GM12865 (cell line): ENCODE measurements around the gene UROC1.

Source experiments
- DNase-seq: peaks from one replicate; pipeline ENCODE4 v3.0.0; 2010; ENCODE audit warnings: low read depth
- H3K4me3 ChIP-seq: 2 replicates; pipeline ENCODE4 v1.5.1; 2011; ENCODE audit warnings: mild to moderate bottlenecking, low read depth, low read length, control low read depth
- CTCF ChIP-seq: IDR thresholded peaks from 2 replicates; pipeline ENCODE4 v1.5.1; 2011; ENCODE audit warnings: low read length, control low read depth, low read depth, inconsistent platforms; ENCODE audit not compliant: insufficient read depth; ENCODE audit errors: missing control alignments

The UROC1 gene

GRCh38 chr3:126517291-126517951 is at the start of gene UROC1:
TSS of gene UROC1 (minus strand) at chr3:126517773. CDS start at chr3:126517719, 54 bp downstream.
- no peak within 1 kb of the TSS for H3K4me3 ChIP-seq
- TF ChIP-seq CTCF, result no peak
- DNase-seq, result no peak

GRCh38 chr3:126562737-126563276 is 45.2 kb upstream of the UROC1 start:
- TF ChIP-seq CTCF, result no peak
- no peak overlapping the region for H3K4me3 ChIP-seq
- no peak for DNase-seq

- H3K4me3 ChIP-seq, result no peak within 1 kb of the TSS
- no peak for TF ChIP-seq CTCF
- DNase-seq, result no peak
Observed at GRCh38 chr3:126558336-126559071, 40.9 kb upstream of the UROC1 start, which contains the start of gene C3orf22. TSS of gene C3orf22 (minus strand) at chr3:126558932. CDS start at chr3:126553390, 5,542 bp downstream.

- no peak for DNase-seq
- no peak overlapping the region for H3K4me3 ChIP-seq
- TF ChIP-seq CTCF, result no peak
Observed at GRCh38 chr3:126557761-126558160, 40.2 kb upstream of the UROC1 start.

GRCh38 chr3:126557415-126557745 is 39.8 kb upstream of the UROC1 start:
- no peak for DNase-seq
- TF ChIP-seq CTCF, result no peak
- H3K4me3 ChIP-seq, result no peak overlapping the region

- TF ChIP-seq CTCF, result no peak
Observed at GRCh38 chr3:126556637-126557414, 39.3 kb upstream of the UROC1 start.

More at GRCh38 chr3:126556637-126557414, 39.3 kb upstream of the UROC1 start:
- no peak overlapping the region for H3K4me3 ChIP-seq
- no peak for DNase-seq
